COLO829 (cell line): ENCODE measurements around the gene CARD9.

Experiments
- DNase-seq: peaks from one replicate; pipeline ENCODE4 v3.0.0; 2012; ENCODE audit warnings: low spot score

The CARD9 gene

DNA sequence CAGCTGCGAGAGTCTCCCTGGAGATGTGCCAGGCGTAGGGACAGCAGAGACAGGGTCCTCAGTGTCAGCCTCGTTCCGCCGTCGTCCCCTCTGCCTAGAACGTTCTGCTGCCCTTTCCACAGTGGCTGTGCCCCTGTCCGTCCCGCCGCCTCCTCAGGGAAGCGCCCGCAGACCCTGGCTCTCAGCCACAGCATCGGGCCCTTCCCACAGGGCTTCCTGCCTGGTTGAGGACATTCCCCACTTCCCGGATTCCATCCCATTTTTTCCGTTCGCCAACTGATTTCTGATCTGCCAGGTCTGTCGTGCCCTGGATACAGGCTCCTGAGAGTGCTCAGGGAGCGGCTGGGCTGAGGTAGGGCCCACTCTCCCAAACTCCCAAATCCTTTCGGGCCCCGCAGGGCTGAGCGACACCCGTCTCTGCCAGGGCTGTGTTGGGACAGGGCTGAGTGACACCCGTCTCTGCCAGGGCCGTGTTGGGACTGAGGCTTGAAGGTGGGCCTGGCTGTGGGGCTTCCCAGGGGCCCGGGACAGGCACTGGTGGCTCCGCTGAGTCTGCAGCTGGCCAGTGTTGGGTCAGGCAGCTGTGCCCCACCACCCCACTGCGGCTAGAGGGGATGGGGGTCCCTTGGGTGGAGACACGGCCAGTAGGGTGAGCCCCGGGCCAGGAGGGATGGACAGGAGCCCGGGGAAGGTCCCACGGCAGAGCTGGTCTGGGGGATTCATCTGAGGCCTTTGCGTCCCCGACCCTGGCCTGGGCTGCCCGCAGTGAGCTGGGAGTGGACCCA, 25.8 kb downstream of the CARD9 start:
- no peak for DNase-seq

DNA sequence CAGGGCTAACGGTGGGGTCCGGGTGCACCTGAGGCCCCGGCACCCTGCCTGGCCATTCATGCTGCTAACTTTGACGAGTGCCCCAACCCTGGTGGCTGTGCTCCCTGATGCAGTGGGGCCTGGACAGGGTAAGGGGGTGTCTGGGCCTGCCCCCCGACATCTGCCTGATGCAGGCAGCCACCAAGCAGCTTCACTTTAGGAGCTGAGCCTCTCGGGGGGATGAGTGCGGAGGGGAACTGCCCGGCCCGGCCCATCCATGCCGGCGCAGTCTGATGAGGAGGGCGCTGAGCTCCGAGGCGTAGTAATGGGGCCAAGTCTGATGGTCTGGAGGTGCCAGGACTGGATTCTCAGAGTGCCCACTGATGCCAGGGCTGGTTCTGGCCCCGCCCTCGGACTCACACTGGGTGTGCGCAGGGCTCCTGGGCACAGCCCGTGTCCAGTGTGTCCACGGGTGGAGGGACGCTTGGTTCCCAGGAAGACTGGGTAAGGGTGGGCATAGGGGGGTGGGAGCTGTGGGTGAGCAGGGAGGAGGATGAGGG, 26.5 kb downstream of the CARD9 start:
- no peak for DNase-seq

DNA sequence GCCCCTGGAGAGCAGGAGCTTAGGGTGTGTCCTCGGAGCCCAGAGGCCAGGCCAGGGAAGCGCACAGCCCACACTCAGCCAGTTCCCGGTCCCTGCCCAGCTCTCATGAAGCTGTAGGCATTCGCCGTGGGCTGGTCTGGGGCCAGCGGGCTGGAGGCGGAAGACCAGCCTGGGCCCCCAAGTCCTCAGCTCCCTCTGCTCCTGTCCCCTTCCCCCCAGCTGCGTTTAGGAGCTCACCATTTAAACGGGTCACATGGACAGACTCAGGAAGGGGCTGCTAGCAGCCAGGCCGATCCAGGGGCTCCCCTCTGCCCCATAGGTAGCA, 27.4 kb downstream of the CARD9 start:
- DNase-seq, result no peak

DNA sequence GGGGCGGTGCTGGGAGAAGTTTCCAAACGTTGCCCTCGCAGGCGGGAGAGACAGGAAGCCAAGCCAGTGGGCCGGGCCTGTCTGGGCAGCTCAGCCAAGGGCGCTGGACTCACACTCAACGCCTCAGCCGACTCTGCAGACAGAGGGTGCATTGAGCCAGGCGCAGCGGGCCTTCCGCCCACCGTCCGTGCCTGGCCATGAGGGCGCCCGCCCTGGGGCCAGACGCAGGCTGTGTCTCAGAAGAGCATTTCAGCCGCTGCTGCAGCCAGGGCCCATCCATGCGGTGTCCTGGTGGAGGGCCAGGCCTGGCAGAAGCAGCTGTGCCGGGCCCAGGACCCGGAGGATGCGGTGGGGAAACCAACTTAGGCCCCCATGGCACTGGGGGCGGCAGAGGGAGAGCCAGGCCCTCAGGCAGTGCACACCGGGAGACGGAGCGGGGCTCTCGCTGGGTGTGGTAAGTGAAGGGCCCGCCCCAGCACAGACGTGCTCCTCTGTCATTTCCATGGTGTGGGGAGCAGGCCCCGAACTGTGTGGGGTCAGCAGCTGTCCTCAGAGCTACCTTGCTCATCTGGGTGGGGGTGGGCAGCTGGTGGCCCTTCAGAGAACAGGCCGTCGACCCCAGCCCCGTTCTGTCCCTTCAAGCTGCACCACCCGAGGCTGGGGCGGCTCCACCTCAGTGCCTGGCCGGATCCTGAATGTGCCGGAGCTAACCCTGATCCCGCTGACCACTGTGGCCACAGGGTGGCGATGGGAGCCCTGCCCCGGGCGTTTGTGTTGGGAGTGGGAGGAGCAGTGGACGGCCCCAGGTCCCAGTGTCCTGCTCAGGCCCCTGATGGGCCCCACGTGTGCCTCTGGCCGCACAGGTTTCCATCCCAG, 27.9 kb downstream of the CARD9 start:
- peak; percentile 79 for DNase-seq

DNA sequence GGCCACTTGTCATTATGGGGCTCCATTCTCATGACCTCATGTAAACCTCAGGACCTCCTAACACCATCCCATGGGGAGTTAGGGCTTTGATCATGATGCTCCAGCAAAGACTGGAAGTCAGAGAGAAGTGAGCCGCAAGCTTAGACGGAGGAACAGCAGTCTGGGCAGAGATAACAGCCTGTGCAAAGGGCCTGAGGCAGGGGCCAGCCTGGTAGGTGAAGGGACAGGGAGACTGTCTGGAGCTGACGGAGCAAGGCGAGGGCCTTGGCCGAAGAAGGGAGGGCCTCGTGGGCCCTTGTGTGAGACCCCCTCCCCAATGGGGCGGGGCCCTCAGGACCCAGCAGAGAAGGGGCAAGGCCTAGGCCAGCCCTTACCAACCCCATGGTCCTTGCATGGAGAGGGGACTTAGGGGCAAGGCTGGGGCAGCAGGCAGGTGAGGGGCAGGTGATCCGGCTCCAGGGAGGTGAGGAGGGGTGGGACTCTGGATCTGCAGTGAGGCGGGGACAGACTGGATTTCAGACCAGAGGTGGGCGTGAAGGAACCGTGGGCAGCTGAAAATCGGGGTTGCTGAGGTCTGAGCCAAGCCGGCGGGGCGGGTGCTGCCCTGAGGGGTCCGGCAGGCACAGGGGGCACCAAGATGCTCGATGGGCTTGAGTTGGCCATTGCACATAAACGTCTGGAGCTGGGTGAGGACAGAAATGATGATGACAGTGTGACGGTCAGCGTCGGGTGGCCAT, 28.8 kb downstream of the CARD9 start:
- no peak for DNase-seq

DNA sequence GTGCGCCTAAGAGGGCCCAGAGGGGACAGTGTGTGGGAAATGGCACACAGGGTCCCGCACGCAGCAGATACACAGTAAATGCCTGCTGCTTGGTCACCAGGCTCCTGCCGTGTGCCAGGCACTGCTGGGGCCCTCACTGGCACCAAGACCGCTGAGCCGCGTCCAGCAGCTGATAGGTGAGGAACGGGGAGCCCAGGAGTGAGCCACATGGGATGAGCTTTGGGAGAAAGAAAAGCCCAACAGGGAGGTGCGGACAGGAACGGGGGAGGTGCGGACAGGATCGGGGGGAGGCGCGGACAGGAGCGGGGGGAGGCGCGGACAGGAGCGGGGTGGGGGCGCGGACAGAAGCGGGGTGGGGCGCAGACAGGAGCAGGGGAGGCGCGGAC, 29.6 kb downstream of the CARD9 start:
- DNase-seq, result no peak

DNA sequence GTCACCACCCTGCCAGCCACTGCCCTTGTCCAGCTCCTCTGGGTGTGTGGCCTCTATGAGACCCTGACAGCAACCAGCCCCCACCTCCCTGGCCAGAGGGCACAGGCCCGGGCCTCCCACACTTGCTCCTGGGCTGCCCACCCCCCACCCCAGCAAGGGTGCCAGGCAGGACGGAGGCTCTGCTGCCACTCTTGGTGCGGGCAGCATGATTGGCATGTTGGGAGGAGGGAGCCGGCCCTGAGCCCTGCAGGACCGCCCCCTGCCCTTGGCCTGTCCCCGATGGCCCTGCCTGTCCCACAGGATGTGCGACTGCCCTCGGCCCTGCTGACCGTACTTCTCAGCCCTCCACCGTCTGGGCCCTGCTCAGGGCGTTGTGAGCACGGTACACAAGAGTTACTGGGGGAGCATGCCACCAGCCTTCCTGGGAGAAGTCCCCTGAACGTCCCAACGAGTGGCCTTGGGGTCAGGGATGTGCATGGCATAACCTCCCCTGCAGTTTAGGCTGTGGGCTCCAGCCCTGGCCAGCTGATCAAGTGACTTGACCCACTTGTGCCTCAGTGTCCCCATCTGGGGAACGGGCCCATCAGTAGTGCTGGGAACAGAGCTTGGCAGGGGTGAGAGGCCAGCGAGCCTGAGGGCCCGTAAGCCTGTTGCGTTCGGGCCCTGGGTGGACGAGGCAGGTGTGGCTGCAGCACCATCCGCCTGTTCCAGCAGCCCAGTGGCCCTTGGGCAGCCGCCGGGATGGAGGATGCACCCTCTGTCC, 30.2 kb downstream of the CARD9 start:
- DNase-seq, result no peak

DNA sequence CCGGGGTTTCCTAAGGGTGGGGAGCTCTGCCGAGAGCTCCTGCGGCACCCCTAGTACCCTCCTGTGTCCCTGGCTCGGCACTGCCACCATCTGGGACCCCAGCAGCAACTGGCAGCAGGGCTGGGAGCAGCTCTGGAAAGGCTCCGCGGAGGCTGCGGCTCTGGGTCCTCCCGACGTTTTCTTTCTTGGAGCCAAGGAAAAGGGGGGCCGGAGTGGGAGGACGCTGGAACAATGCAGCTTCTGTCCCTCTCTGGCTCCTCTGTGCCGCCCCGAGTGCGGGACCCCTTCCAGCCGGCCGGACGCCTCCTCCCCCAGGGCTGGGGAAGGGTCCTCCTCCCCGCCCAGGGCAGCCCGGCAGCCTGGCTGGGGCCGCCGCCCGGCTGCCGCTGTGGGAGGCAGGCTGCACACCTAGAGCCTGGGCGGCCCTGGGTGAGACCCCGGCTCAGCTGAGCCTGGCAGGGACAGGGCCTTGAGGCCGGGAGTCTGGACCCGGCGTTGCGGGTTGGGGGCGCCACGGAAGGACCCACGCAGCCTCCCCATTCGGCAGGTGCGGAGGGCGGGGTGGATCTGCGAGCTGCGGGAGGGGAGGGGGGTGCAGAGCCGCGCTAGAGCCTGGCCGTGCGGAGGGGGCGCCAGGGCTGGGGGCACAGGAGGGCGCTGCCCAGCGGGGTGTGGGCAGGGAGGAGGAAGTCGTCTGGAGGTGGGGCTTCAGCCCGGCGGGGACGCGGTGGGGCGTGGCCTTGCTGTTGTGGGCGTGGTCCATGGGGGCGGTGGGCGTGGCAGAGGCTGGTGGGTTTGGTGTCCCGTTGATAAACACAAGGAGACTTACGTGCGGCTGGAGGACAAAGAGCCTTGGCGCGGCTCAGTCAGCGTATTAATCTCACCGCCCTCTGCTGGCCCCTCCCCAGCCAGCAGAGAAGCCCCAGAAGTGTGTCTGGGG, 31.0 kb downstream of the CARD9 start:
- peak; percentile 91 for DNase-seq

DNA sequence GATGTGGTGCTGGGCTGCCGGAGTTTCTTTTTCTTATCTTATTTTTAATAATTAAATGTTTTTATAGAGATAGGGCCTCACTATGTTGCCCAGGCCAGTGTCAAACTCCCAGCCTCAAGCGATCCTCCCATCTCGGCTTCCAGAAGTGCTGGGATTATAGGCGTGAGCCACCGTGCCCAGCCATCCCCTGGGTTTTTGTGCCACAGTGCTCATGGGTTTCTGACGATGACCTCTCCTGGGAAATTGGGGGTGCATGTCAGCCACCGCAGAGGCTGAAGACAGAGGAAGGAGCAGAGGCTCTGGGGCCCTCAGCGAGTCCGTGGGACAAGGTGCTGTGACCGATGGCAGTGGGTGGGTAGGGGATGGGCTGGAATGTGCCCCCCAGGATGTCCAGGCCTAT, 31.7 kb downstream of the CARD9 start:
- DNase-seq, result no peak

DNA sequence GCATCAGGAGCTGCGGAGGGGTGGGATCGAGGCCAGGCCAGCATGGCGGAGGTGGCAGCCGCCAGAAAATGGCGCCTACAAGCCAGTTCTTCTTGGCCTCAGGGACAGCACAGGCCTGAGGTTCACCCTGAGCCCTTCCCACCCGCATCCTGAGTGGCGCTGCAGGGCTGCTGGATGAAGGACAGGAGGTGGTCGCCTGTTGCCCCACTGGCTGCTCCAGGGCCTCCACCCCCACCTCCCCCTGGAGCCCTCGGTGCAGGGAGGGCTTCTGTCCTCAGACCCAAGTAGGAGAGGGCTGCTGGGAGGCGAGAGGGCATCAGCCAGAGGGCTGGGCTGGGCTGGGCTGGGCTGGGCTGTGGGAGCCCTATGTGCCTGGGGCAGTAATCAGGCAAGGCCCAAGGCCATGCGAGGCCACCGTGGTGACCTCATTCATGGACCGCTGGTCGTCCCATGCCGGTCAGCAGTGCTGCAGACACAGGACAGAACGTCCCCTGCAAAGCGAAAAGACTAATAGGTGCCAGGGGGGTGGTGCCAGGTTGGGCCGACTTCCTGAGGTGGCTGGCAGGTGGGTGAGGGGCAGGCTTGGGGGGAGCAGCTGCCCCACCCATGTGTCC, 32.3 kb downstream of the CARD9 start:
- no peak for DNase-seq

DNA sequence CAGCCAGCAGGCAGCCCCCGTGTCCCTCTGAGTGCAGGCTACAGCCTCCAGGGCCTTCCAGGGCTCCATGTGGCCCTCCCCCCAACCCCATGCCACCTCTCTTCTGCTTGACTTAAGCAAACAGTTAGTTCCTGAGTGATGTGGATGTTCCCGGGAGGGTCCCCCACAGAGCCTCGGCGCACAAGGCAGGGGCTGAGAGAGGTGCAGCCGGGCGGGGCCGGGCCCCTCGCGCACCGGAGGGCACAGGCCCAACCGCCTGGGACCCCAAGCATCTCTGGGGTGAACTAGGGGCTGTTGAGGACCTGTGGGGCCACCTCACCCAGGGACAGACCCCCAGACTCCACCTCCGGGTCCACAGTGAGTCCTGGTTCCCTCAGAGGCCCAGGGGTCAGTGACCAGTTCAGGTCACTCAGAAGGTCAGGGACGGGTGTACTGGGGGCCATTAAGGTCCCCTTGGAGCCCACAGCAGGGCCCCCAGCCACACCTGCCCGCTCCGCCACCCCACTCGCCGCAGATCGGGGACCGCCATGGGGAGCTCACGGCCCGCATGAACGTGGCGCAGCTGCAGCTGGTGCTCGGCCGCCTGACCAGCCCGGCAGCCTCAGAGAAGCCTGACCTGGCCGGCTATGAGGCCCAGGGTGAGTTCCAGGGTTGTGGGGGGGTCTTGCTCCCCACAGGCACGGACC, 33.0 kb downstream of the CARD9 start:
- DNase-seq, result no peak

DNA sequence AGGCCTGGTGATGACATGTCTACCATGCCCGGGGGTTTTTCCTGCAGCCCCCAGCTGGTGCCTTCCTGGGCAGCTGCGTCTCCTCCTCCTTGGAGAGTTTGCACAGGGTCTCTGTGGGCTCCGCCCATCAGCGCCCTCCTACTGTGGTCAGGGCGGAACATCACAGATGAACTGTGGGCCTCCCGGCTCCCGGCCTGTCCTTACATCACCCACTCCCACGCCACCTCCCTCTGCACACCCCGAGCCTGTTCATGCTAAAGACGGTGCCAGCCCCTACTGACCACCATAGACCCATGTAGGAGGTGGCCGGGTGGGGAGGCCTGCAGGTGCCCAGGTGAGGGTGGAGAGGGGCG, 33.5 kb downstream of the CARD9 start:
- no peak for DNase-seq

DNA sequence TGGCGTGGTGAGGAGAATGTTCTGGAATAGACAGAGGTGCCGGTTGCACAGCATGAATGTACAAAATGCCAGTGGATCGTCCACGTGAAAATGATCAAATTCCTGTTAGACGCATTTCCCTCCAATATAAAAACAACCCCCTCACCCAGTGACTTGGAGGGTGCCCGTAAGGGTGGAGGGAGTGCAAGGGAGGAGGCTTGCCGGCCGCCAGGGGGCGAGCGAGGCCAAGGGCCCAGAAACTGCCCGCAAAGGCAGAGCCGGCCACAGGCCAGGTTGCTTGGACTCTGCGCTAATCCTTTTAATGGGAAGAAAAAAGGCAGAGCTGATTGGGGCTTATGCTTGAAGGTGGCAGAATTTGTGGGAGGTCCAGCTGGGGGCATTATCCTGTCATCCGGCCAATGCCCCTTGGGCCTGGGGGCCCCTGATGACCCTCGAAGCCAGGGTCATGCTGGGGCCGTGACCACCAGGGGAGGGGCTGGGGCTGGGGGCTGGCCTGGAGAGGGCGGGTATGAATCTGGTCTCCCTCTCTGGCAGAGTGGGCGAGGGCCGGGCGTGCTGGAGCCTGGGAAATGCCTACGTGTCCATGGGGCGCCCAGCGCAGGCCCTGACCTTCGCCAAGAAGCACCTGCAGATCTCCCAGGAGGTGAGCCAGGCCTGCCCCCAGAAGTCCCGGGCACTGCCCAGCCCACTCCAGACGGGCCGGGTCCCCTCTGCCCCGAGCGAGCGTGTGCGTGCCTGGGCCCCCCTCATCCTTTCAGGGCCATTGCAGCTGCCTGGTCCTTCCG, 34.1 kb downstream of the CARD9 start:
- DNase-seq, result peak; percentile 66

DNA sequence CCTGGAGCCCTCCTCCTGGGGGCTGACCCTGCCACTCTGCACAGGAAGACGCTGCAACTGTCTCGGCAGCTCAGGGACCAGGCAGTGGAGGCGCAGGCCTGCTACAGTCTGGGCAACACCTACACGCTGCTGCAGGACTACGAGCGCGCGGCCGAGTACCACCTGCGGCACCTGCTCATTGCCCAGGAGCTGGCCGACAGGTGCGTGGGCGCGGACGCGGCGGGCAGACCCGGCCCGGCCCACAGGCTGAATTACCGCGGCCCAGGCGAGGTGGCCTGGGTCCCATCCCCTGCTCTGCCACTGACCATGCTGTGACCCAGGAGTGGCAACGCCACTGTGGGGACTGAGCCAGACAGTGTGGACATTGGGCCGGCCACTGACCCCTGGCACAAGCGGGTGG, 35.0 kb downstream of the CARD9 start:
- no peak for DNase-seq

DNA sequence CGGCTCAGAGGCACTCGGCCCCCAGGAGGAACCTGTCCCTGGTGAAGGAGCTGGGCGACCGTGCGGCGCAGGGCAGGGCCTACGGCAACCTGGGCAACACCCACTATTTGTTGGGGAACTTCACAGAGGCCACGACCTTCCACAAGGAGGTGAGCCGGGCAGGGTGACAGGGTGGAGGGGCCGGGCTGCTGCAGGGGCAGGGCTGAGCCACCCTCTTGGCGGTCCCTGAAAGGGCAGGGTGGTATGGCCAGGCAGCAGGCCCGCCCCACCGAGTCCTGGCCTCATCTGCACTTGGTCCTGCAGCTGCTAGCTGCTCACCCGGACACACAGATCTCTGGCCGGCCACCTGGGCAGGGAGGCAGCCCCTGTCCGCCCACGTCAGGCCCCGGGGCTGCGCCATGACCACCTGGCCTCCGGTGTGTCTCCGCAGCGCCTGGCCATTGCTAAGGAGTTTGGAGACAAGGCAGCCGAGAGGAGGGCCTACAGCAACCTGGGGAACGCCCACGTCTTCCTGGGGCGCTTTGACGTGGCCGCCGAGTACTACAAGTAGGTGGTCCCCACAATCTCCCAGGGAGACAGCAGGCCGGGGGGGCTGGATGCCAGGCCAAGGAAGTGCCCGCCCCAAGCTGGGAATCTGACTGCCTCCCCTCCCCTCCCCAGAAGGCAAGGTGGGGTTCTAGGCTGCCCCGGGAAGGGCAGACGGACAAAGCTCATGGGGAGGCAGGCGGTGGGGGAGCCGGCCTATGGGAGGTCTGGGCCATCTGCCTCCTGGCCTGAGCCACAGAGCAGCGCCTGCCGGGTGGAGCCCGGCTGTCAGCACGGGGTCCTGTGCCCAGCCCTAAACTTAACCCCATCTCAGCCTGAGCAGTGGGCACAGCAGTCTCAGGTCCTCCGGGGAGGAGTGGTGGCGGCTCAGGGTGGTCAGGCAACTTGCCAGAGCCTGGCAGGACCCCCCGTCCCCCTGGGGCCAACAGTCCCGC, 35.8 kb downstream of the CARD9 start:
- DNase-seq, result no peak

DNA sequence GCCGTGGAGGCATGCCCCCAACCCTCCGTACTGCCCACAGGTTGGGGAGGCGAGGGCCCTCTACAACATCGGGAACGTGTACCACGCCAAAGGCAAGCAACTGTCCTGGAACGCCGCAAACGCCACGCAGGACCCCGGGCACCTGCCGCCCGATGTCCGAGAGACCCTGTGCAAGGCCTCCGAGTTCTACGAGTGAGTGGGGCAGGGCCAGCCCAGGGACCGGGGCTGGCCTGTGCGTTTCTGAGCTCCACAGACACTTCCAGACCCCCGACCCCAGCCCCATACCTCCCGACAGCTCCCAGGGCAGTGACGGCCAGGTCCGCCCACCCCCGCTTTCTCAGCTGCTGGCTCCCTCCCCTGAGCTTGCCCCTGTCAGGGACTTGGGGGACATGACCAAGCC, 36.6 kb downstream of the CARD9 start:
- DNase-seq, result no peak

DNA sequence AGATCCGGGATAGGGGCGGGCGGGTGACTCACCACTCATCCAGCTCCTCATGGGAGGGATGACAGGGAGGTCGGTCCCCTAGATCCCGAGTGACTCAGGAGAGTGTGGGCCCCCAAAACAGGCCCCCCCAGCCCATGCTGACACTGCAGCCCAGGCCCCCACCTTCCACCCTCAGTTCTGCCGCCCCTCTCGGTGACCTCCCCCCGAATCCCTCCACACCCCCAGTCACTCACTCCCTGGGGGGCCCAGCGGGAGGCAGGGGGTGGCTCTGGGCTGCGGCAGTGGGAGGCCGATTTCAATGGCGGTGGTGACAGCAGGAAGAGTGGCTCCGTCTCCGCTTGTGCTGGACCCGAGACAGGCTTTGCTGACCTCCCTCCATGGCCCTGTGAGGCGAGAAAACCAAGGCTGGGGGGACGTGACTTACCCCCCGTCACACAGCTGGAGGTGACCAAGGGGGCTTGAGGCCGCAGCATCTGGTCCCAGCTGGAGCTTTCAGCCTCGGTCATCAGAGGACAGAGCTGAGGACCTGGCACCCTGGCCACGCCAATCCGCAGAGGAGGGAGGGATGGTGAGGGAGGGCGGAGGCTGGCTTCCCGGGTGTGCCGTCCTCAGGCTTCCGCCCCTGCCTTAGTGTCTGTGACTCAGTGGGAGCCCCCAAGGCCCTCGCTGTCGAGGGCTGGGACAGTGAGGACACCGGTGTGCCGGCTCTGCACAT, 37.2 kb downstream of the CARD9 start:
- DNase-seq, result no peak
